ENCODE measurements around the gene ELP4.
"Not testable (repeated sequence)": the region's sequence is repeated elsewhere in the genome, so short reads cannot be mapped to it uniquely, and the experiment has no call there.

The ELP4 gene

DNA sequence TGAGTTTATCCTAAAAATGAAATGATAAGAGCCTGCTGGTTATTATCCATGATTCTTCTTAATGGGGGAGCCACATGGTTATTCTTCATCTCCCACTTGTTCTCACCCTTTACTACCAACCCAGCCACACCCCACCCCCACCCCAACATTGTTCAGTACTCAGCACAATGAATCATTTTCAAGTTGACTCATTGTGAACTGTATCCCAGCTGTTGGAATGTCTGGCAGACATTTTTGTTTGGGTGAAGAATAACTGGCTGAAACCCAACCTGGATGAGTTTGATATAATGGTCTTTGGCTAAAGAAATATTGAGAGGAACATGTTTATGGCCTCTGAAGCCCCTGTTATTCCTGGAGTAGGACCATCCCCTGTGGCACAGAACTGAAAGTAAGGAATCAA is 136.2 kb downstream of the ELP4 start:
- no peak for DNase-seq (ENCODE audit: low read depth)

DNA sequence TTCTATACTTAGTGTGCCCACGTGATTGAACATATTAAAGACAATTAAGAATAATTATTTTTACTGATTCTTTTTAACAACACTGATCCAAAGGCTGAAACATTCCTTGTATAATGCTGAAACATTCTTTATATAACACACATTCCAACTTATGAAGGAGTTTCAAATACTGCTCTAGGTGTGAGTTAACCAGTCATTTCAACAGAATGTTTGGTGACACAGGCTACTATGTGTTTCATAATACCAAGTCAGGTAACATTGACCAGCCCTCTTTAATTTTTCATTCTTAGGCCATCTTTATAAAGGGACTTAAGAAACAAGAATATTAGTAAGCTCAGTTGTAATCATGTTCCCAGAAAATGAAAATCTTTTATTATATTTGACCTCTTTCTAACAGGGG is 136.6 kb downstream of the ELP4 start:
- DNase-seq (ENCODE audit: low read depth) = no peak

DNA sequence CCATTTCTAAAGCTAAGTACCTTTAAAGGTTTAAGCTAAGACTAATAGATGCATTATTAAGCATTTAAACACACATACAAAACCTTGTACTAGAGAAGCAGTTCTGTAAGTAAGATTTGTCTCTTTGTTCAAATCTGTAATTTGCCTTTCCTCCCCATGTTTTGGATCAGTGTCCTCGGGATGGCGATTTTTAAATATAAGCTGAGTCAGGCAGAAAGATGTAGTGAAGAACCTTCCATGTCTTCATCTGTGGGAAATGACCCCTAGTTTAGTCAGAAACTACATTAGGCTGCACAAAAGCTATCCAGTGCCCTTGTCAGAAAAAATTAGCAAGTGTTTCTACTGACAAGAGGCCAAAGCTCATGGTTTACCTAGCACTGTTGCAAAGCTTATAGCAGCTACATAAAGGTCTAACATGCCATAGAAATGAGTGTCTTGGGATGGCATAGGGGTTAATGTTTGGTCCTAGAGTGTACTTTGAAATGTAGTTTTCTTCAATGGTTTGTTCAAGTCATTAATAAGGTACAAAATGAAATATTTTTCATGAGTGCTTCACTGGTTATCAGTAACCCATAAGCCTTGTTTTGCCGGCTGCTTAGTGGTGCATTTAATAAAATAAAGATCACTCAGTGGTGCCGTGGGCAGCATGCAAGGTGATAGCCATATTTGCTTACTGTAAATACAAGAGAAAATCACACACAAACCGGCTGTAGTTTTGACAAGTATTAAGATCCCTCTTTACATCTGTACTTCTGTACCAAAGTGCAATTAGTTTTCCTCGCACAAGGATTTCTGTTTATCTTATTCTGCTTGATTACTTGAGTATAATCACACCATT is 139.8 kb downstream of the ELP4 start:
- no peak for DNase-seq (ENCODE audit: low read depth)

DNA sequence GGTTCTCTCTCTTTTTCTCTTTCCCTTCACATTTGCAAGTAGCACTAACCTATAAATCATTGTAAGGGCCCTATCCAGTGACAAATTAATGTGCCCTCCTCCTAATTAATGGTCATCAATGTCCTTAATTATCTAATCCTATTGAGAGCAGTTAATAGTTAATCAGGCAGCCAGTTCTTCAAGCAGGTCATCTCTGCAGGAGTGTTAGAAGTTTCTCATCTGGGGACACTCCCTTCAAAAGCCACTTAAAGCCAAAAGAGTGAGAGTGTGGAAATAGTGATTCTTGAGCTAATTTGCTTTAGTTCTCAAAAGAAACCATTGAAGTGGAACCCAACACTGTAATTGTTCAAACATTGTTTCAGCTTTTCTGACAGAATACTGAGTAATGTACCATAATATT is 141.6 kb downstream of the ELP4 start:
- DNase-seq (ENCODE audit: low read depth) = no peak

DNA sequence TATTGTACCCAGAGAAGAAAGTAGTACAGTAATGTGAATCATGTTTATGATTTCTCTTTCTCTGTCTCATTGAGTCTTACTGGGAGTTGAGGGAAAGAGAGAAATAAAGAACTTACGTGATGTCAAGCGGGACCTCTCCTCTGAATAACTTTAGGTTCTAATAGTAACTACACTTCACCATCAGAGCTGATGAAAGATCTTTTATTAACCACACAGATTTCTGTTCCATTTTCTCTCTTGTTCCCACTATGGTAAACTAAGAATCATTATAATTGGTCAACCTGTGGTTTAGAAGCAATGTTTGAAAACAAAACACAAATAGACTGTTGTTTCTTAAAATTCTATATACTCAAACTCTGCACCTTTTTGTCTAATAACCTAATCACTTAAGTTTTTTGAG is 142.3 kb downstream of the ELP4 start:
- no peak for DNase-seq (ENCODE audit: low read depth)

DNA sequence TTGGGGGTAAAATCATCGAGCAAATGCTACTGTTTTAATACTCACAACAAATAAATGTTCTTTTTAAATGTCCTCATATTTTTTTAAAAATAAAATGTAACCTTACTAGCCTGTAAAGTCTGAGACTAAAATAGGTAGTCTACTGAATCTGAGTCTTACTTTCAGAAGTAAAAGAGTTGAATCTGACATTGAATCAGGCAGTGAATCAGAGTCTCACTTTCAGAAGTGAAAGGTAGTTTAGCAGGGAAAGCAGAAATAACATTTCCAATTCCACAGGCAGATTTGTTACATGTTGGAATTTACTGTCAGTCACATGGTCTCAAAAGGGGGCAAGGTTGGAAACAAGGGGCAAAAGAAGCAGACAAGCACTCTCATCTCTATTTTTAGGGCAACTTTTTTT is 143.0 kb downstream of the ELP4 start:
- DNase-seq (ENCODE audit: low read depth) = no peak

DNA sequence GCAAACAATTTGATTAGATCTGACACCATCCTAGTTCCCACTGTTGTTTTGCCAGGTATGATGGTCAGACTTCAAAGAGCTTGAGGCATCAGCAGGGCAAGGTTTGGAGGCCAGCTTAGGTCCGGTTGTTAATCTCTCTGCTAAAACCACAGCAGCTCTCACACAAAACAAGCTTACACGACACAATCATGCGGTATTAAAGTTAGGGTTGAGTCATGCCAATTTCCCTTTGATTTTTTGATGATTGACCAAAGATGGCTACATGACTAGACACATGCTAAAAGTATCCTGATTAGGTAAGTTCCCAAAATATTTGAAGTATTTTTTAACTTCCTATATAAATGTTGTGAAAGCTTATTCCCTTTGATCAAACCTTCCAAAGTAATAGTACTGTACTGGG is 145.9 kb downstream of the ELP4 start:
- no peak for DNase-seq (ENCODE audit: low read depth)

DNA sequence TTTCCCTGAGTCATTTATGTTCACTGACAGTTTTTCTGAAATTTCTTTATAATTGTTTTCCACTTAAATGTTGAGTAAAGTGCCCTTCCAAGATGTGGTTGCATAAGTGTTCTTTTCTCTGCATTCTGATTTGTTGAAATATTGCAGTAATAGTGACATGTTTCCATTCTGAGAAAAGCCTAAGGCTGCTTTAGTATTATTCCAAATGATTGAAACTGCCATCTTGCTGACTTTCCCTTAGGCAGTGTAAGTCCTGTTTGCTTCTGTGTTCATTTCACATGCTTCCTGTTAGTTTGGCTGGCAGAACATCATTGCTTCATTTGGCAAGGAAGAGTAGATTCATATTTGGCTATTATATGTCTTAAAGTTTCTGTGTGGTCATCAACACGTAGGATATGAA is 146.5 kb downstream of the ELP4 start:
- DNase-seq (ENCODE audit: low read depth) = no peak

DNA sequence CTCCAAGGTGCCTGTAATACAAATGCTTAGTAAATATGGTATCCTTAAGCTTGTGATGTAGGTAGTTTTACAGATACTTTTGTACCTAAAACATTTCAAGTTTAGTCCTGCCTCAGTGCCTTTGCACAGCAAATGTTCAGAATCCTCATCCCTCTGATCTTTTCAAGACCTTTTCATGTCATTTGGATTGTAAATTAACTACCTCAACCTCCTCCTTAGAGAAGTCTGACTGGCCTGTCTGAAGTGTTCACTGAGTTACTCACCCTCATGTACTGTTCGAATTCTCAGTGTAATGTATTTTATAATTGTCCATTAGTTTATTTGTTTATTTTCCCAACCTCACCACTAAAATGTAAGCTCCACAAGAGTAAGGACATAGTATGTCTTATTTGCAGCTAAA is 147.5 kb downstream of the ELP4 start:
- no peak for DNase-seq (ENCODE audit: low read depth)

DNA sequence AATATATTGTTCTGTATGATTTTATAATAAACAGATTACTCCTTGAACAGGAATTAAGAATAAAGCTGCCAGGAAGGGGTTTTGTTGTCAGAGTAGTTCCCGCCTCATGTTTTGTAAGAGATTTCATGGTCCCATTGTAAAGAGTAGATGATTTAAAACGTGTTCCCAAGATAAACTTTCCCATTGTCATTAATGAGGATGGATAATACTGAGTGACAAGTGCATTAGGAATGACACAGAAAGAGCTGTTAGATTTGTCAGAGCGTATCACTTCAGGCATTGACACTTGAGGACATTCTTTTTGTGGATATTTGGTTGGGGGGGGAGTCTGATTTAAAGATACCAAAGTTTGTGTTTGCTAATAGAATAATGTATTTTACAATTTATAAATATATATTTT is 154.6 kb downstream of the ELP4 start:
- no peak for DNase-seq (ENCODE audit: low read depth)

DNA sequence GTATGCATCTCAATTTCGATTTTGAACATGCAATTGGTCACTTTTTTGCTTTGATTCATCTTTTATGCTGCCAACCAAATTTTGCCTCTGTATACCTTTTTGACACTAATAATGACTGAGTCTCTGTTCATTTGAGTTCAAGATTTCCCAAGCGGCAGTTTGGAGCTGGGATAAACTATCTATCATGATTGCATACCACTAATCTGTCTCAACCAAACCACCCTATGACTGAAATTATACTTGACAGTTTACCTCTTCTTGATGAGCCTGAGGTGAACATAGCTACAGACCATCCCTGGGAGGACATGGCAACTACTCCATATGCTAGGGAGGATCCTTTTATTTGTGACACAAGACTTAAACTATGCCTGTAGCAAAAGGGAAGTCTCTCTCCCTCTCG is 155.4 kb downstream of the ELP4 start:
- DNase-seq (ENCODE audit: low read depth) = no peak

DNA sequence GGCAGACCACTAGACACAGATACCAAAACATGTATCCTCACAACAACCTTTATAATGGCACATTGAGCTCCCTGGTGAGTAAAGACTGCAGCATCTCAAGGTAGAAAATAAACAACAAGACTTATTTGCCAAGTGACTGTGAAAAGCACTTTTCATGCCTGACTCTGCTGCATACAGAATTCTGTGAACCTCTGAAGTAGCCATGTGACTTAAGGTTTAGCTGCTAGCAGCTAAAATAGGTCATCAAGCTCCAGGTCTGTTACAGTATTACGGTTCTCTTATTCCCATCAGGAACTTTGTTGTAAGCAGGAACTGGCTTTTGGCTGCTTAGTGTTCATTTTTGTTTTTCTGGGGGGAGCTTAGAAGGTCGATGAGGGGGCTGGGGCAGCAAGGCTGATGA is 162.1 kb downstream of the ELP4 start:
- no peak for DNase-seq (ENCODE audit: low read depth)

DNA sequence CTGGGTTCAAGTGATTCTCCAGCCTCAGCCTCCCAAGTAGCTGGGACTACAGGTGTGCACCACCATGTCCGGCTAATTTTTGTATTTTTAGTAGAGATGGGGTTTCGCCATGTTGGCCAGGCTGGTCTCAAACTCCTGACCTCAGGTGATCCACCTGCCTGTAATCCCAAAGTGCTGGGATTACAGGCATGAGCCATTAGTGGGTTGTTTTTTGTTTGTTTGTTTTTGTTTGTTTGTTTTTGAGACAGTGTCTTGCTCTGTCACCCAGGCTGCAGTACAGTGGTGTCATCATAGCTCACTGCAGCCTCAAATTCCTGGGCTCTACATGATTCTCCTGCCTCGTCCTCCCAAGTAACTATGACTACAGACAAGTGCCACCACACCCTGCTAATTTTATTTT is 163.5 kb downstream of the ELP4 start:
- not testable (repeated sequence) for DNase-seq (ENCODE audit: low read depth)

DNA sequence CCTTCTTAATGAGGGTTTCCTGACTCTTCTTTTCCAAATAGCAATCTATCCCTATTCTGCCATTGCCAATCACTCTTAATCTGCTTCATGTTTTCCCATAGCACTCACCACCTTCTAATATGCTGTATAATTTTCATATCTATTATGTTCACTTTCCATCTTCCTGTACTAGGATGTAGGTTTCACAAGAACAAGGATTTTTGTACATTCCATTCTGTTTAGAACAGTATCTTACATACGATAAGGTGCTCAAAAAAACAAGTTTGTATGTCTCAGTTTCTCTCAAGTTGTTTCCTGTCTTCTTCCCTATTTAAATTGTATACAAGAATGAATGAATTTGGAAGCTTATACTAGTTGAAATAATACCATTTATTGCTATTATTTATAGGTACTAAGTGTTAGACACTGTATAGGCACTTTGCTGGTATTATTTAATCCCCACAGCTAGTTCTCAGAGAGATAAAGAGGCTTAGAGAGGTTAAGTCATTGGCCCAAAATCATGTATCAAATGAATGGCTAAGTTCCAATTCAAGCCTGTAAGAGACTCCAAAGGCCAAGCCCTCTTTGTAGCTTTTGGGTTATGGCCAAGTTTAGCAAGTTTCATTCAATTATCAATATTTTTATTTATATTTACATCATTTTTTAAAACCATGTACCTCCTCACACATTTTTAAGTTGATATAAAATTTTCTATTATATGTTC is 166.9 kb downstream of the ELP4 start:
- no peak for DNase-seq (ENCODE audit: low read depth)

DNA sequence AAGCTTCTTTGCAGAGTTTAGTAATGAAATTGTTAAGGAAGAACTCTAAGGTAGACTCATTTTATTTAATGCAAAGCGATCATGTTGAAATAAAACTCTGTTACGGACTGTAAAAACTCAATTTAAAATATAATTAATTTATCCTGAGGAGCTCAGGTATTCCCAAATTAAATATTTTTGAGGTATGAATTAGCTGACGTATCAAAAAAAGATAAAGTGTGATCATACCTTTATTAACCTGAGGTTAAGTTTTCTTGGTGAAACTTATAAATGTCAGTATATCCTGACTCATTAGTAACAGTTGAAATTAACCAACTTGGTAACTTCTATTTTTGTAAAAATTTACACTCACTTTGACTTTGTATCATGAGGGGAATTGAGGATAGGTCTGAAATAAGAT is 171.2 kb downstream of the ELP4 start:
- DNase-seq (ENCODE audit: low read depth) = no peak

DNA sequence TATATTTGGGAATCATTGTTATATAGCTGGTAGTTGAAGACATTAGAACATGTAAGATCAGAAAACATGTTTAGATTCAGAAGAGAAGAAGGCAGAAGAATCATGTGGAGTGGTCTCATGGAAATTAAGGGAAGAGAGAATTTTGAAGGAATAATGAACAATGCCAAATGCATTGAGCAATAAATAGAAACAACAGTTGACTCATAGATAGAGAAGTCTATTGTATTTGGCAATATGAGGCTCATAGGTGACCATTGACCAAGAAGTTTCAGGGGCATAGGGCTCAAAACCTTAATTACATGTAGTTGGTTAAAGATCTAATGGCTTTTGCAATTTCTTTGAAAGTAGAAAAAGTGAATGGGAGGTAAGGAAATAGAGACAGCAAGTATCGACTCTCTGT is 177.7 kb downstream of the ELP4 start:
- DNase-seq (ENCODE audit: low read depth) = no peak

DNA sequence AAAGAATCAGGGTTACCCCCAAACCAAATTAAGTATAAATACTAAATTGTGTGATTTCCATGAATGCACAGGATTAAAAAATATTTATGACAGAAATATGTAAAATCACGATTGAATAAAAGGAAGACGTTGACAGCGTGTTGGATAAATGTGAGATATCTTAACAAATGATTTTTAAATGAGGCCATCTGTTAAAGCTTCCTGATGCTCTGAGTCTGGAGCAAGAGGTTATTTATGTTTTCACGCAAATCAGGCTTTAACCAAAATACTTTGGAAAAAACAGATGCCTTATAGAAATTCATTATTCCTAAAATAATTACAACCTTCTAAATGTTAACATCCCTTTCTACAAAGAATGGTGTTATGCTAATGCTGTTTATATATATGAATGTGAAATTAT is 178.3 kb downstream of the ELP4 start:
- DNase-seq (ENCODE audit: low read depth) = no peak

DNA sequence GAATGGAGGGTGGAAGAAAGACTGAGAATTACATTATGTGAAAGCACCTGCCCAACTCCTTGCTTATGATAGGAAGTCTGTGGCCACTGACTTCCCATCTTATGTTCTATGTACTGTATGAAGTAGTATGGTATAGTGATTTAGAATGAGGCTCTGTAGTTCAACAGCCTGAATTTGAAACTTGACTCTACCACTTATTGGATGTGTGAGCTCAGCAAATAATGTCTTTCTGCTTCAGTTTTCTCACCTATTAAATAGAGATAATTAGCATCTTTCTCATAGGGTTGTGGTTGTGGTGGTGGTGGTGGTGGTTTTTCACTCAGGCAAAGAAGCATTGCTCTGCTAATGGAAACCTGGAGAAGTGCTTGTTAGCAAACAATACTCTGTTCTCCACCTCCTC is 180.0 kb downstream of the ELP4 start:
- DNase-seq (ENCODE audit: low read depth) = no peak

DNA sequence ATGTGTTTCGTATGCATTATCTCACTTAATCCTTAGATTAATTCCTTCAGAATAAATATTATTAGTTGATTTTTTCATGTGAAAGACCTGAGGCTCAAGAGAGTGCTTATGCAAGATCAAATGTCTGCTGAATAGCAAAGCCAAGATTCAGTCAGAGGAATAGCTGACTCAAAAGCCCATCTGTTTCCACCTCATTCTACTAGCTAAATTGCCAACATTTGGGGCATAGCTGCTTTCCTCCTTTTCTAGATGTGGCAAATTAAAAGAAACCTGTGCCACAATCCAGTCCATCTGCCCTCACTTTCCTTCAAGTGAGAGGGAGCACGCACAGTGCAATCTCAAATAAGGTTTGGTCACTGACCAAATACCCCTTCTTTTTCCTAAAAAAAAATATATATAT is 180.5 kb downstream of the ELP4 start:
- no peak for DNase-seq (ENCODE audit: low read depth)

DNA sequence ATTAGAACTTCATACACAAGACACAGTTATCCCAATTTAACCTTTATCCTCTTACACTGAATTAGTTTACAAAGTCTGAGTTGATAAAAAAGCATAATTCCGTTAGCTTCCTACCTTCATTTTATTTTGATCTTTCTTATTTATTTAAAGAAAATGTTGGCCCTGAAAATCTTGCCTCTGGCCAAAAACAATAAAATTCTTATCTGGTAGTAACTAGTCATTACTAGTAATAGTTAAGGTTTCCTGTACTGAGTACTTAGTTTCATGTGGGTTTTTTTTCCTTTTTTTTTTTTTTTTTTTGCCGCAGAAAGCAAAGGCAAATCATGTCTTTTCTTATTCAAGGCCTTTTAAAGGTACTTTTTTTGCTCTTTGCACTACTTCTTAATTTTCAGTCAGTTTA is 180.9 kb downstream of the ELP4 start:
- DNase-seq (ENCODE audit: low read depth) = no peak

DNA sequence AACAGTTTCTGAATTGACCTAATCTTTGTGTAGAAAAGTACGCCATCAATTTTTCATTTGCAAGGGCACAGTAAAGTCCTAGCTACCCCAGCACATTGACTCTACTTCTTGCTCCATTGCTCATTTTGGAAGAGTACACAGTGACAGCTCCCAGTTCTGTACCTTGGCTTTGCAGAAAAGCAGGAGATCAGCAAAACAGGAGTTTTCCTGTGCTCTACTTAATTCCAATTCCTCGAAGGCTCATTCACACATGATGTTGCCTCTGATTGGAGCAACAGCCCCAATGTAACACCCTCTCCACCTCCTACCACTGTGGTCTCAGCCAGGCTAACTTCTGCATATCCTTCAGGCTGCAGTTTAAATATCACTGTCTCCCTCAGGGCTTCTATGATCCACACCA is 182.9 kb downstream of the ELP4 start:
- DNase-seq (ENCODE audit: low read depth) = no peak

DNA sequence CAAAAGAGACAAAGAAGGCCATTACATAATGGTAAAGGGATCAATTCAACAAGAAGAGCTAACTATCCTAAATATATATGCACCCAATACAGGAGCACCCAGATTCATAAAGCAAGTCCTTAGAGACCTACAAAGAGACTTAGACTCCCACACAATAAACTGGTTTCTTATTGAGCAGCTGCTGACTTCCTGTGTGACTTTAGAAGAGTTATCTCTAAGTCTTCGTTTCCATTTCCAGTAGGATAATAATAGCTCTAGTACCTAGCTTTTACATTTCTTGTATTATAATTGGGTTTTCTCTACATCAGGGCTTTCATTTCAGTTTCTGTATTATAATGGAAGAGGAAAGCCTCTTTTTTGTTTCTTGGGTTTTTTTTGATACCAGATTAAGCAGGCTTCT is 187.5 kb downstream of the ELP4 start:
- DNase-seq (ENCODE audit: low read depth) = not testable (repeated sequence)

DNA sequence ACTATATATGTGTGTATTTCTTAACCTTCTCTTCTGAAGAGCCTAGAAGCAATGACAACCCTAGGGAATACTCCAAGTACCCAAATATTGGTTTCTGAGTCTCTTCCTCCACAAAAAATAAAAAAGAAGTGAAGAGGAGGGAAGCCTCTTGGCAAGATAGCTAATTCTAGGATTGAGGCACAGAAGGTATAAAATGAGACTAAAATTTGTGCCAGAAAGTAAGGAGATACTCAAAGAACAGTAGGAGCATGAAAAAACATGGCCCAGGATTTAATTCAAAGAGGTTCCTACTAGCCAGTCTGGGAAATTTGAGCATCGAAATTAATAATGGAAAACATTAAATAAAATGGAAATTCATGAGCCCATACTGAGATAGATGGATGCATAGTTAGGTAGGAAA is 189.5 kb downstream of the ELP4 start:
- DNase-seq (ENCODE audit: low read depth) = no peak

DNA sequence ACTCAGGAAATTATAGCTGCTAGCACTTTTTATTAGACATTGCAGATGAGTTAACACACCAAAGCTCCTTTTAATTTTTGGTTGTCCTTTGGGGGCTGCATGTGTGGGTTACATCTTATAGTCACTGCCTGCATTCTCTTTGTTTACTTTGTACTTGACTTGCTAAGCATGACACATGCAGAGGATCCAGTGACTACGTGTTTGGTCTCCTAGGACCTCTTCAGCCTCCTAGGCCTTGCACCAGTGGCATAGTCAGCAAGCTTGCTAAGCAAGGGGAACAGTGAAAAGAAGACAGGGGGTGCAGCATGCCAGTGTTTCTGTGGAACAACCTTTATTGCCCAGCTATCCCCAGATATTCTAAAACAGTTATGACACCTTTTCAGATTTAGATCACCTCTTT is 193.4 kb downstream of the ELP4 start:
- DNase-seq (ENCODE audit: low read depth) = no peak

Data from stimulated activated CD8-positive, alpha-beta memory T cell treated with anti-CD3 and anti-CD28 coated beads, Interleukin-4, amount 100 ng/mL, for 24 hours (primary cell).